IMR-90 (cell line): ENCODE results near the gene IFITM10. TPM values are rescaled to one million over a fixed set of nuclear protein-coding genes. Genes with fewer than 3 reads are reported as not detected.

Experiments used
- ATAC-seq: fragments of 200-7000 bp; cut with Tn5 transposase; 2 replicates; pipeline ENCODE4 v1.9.1; 2020; ENCODE audit warnings: low read depth, mild to moderate bottlenecking, moderate library complexity
- BruUV-seq: library from RNA; stranded (reverse); fragments of 400-500 nt; replicated peaks from 2 replicates; lab custom pipeline; 2021; lab: Mats Ljungman, UMichigan
- CTCF ChIA-PET: fragments of 300-600 bp; formaldehyde crosslinking; extraction: SDS; loops from one replicate; lab custom pipeline; 2021; ENCODE audit warnings: antibody characterized with exemption; lab: Yijun Ruan, JAX
- POLR2A ChIA-PET: fragments of 300-600 bp; sonication (Branson Sonifier 250); formaldehyde crosslinking; loops from one replicate; lab custom pipeline; 2022; ENCODE audit warnings: antibody characterized with exemption; ENCODE audit not compliant: unreplicated experiment; lab: Charles Lee
- DNase-seq: peaks from one replicate; pipeline ENCODE4 v3.0.0; 2013
- H2AFZ ChIP-seq: replicated peaks from 2 replicates; pipeline ENCODE3; 2013; ENCODE audit warnings: low read length, mild to moderate bottlenecking; ENCODE audit not compliant: poor library complexity
- H2AK5ac ChIP-seq: 2 replicates; pipeline ENCODE4 v1.6.1; 2013; ENCODE audit warnings: low read depth, low read length, inconsistent platforms
- H2AK9ac ChIP-seq: replicated peaks from 2 replicates; pipeline ENCODE3; 2013; ENCODE audit warnings: mild to moderate bottlenecking, low read depth, low read length, moderate library complexity; ENCODE audit not compliant: poor library complexity
- H2BK120ac ChIP-seq: 2 replicates; pipeline ENCODE4 v1.6.1; 2013; ENCODE audit warnings: low read depth, low read length, inconsistent platforms
- H2BK15ac ChIP-seq: 3 replicates; pipeline ENCODE4 v1.6.1; 2013; ENCODE audit warnings: low read depth, low read length, inconsistent platforms
- H2BK20ac ChIP-seq: 2 replicates; pipeline ENCODE4 v1.6.1; 2013; ENCODE audit warnings: low read depth, mild to moderate bottlenecking, inconsistent platforms, low read length, moderate library complexity
- H2BK5ac ChIP-seq: 2 replicates; pipeline ENCODE4 v1.6.1; 2013; ENCODE audit warnings: mild to moderate bottlenecking, low read depth, low read length, inconsistent platforms; ENCODE audit not compliant: poor library complexity, severe bottlenecking
- H3K14ac ChIP-seq: replicated peaks from 2 replicates; pipeline ENCODE4 v1.6.1; 2013; ENCODE audit warnings: low read depth, low read length, inconsistent platforms
- H3K18ac ChIP-seq: 2 replicates; pipeline ENCODE4 v1.6.1; 2013; ENCODE audit warnings: low read depth, low read length, control low read depth
- H3K23ac ChIP-seq: 2 replicates; pipeline ENCODE4 v1.6.1; 2013; ENCODE audit warnings: low read depth, low read length, inconsistent platforms
- H3K27ac ChIP-seq: 2 replicates; pipeline ENCODE4 v1.5.1; 2013; ENCODE audit warnings: mild to moderate bottlenecking, control low read depth, low read length; ENCODE audit not compliant: insufficient read depth
- H3K27me3 ChIP-seq: 2 replicates; pipeline ENCODE4 v1.6.1; 2013; ENCODE audit warnings: low read length; ENCODE audit not compliant: control insufficient read depth, insufficient read depth
- H3K36me3 ChIP-seq: 2 replicates; pipeline ENCODE4 v1.6.1; 2013; ENCODE audit warnings: low read length, mixed read lengths; ENCODE audit not compliant: control insufficient read depth, insufficient read depth
- H3K4ac ChIP-seq: 2 replicates; pipeline ENCODE4 v1.6.1; 2013; ENCODE audit warnings: low read depth, low read length, inconsistent platforms
- H3K4me1 ChIP-seq: 2 replicates; pipeline ENCODE4 v1.6.1; 2013; ENCODE audit warnings: low read length, mixed read lengths; ENCODE audit not compliant: control insufficient read depth, insufficient read depth
- H3K4me2 ChIP-seq: 2 replicates; pipeline ENCODE4 v1.6.1; 2013; ENCODE audit warnings: low read depth, mild to moderate bottlenecking, control low read depth, low read length, moderate library complexity
- H3K4me3 ChIP-seq: 2 replicates; pipeline ENCODE4 v1.5.1; 2013; ENCODE audit warnings: low read depth, mild to moderate bottlenecking, control low read depth, low read length, moderate library complexity; ENCODE audit not compliant: insufficient read depth
- H3K56ac ChIP-seq: 2 replicates; pipeline ENCODE4 v1.6.1; 2013; ENCODE audit warnings: low read length, inconsistent platforms; ENCODE audit not compliant: insufficient read depth; ENCODE audit errors: extremely low read depth
- H3K79me1 ChIP-seq, 2 experiments: 2 replicates each; pipeline ENCODE4 v1.6.1; 2013; ENCODE audit warnings: low read length in 2 of 2, inconsistent platforms in 1 of 2, low read depth in 1 of 2
- H3K9ac ChIP-seq: 2 replicates; pipeline ENCODE4 v1.6.1; 2013; ENCODE audit warnings: low read depth, low read length, control low read depth
- H3K9me1 ChIP-seq: 2 replicates; pipeline ENCODE4 v1.6.1; 2013; ENCODE audit warnings: low read length, inconsistent platforms; ENCODE audit not compliant: insufficient read depth
- H3K9me3 ChIP-seq: 2 replicates; pipeline ENCODE4 v1.6.1; 2013; ENCODE audit warnings: low read length; ENCODE audit not compliant: control insufficient read depth, insufficient read depth
- H4K20me1 ChIP-seq: 2 replicates; pipeline ENCODE4 v1.6.1; 2013; ENCODE audit warnings: low read length, inconsistent platforms; ENCODE audit not compliant: insufficient read depth
- H4K5ac ChIP-seq: 2 replicates; pipeline ENCODE4 v1.6.1; 2013; ENCODE audit warnings: mild to moderate bottlenecking, low read depth, low read length, control low read depth
- H4K8ac ChIP-seq, 2 experiments: 2 replicates each; pipeline ENCODE4 v1.6.1; 2013; ENCODE audit warnings: low read depth in 2 of 2, low read length in 2 of 2, control low read depth in 1 of 2, inconsistent platforms in 1 of 2
- H4K91ac ChIP-seq: 2 replicates; pipeline ENCODE4 v1.6.1; 2013; ENCODE audit warnings: low read depth, low read length, inconsistent platforms; ENCODE audit not compliant: insufficient read depth
- BHLHE40 ChIP-seq: fragments of 150-350 bp; IDR thresholded peaks from 2 replicates; pipeline ENCODE4 v1.6.1; 2016; ENCODE audit warnings: mild to moderate bottlenecking, low read depth, low read length
- CEBPB ChIP-seq: IDR thresholded peaks from 2 replicates; pipeline ENCODE4 v1.6.1; 2012; ENCODE audit warnings: low read depth, low read length, improper control_type of control experiment
- CHD1 ChIP-seq: IDR thresholded peaks from 2 replicates; pipeline ENCODE4 v1.6.1; 2012; ENCODE audit warnings: low read depth, low read length, improper control_type of control experiment
- FOS ChIP-seq: fragments of 150-350 bp; IDR thresholded peaks from 2 replicates; pipeline ENCODE4 v1.6.1; 2016; ENCODE audit warnings: low read depth, low read length
- MAFK ChIP-seq: IDR thresholded peaks from 2 replicates; pipeline ENCODE4 v1.6.1; 2012; ENCODE audit warnings: low read depth, low read length, improper control_type of control experiment
- MAZ ChIP-seq: IDR thresholded peaks from 2 replicates; pipeline ENCODE4 v1.6.1; 2012; ENCODE audit warnings: low read depth, mild to moderate bottlenecking, low read length, improper control_type of control experiment, moderate library complexity, borderline replicate concordance
- MXI1 ChIP-seq: IDR thresholded peaks from 2 replicates; pipeline ENCODE4 v1.6.1; 2012; ENCODE audit warnings: low read depth, mild to moderate bottlenecking, low read length, moderate library complexity, borderline replicate concordance
- NFE2L2 ChIP-seq: fragments of 150-350 bp; IDR thresholded peaks from 2 replicates; pipeline ENCODE4 v1.6.1; 2016; ENCODE audit warnings: low read depth, mild to moderate bottlenecking, low read length
- POLR2A ChIP-seq: IDR thresholded peaks from 2 replicates; pipeline ENCODE4 v1.6.1; 2012; ENCODE audit warnings: mild to moderate bottlenecking, low read depth, low read length
- RAD21 ChIP-seq: IDR thresholded peaks from 2 replicates; pipeline ENCODE4 v1.6.1; 2012; ENCODE audit warnings: low read length, improper control_type of control experiment
- RCOR1 ChIP-seq: IDR thresholded peaks from 2 replicates; pipeline ENCODE4 v1.6.1; 2012; ENCODE audit warnings: mild to moderate bottlenecking, low read length, improper control_type of control experiment; ENCODE audit not compliant: insufficient replicate concordance
- RFX5 ChIP-seq: IDR thresholded peaks from 2 replicates; pipeline ENCODE4 v1.8.0; 2012; ENCODE audit warnings: low read depth, mild to moderate bottlenecking, low read length, moderate library complexity
- SMC3 ChIP-seq: fragments of 150-350 bp; IDR thresholded peaks from 2 replicates; pipeline ENCODE4 v1.6.1; 2016; ENCODE audit warnings: low read depth, mild to moderate bottlenecking, antibody characterized with exemption, low read length, moderate library complexity
- WGBS, 2 experiments: methylation state at CpG; one replicate each; pipeline versions ENCODE4 v1.1.5 to v1.1.7; 2013; ENCODE audit warnings: missing lambda C conversion rate in 2 of 2; ENCODE audit not compliant: insufficient read length in 1 of 2; ENCODE audit errors: extremely low coverage in 2 of 2; 5-methylcytosine and 5-hydroxymethylcytosine counted together
- dilution Hi-C: fragments of 300-500 bp; cut with HindIII; formaldehyde crosslinking; loops from one replicate; pipeline ENCODE4 v1.14.3; 2018; ENCODE audit warnings: low sequenced_read_pairs; ENCODE audit not compliant: unreplicated experiment
- in situ Hi-C: fragments of 300-500 bp; cut with MboI; formaldehyde crosslinking; loops from 3 replicates; pipeline ENCODE4 v1.14.3; 2019; ENCODE audit warnings: low sequenced_read_pairs, inconsistent platforms, mixed read lengths
- intact Hi-C: fragments of 100-400 bp; cut with micrococcal nuclease; formaldehyde crosslinking; loops from 2 replicates; pipeline ENCODE4 v1.10.0; 2022
- polyA plus RNA-seq, 3 experiments: library from polyadenylated mRNA; depleted of rRNA; stranded (reverse); fragments of >200 nt; gene quantifications; 2 replicates each; pipeline ENCODE4 v1.2.3, GENCODE V29; 2012; ENCODE audit warnings: low replicate concordance in 1 of 3
- total RNA-seq: library from RNA; depleted of rRNA; stranded (reverse); fragments of >200 nt; gene quantifications from 2 replicates; pipeline ENCODE4 v1.2.3, GENCODE V29; 2012
- TF ChIP-seq, protein P1 (sequence below): fragments of 150-350 bp; IDR thresholded peaks from 2 replicates; pipeline ENCODE4 v1.6.1; 2016; ENCODE audit warnings: low read depth, mild to moderate bottlenecking, low read length, moderate library complexity, borderline replicate concordance
- TF ChIP-seq, protein P2 (sequence below): conservative IDR thresholded peaks from 2 replicates; pipeline ENCODE4 v1.5.1; 2012; ENCODE audit warnings: mild to moderate bottlenecking, low read depth, low read length, improper control_type of control experiment
- TF ChIP-seq, protein P3 (sequence below): fragments of 150-350 bp; IDR thresholded peaks from 2 replicates; pipeline ENCODE4 v1.6.1; 2017; ENCODE audit warnings: mild to moderate bottlenecking, antibody characterized with exemption, low read length, low read depth

Gene IFITM10
- total and polyA plus RNA-seq, 2 of the 4 experiments (the other 2 are of a cell fraction), result 0.15 to 0.18 TPM

DNA sequence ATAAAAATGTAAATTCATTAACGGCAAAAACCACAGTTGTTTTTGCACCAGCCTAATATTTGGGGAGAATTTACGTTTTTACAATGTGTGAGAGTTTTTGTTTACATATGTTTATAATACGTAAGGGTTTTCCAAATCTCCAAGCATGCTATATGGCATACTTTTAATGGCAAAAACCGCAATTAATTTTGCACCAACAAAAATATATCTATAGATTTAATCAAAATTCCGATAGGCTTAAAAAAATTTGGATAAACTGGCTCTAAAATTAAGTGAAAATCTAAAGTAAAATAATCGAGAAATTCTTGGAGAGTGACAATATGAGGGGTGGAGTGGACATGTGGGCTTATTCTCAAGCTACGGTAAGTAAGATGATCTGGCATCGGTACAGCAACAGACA, 30.6 kb downstream of the IFITM10 start:
- peaks cover 24% of the 10 kb centered on the region for H3K27me3 ChIP-seq
- BruUV-seq, result no TSS peak
- DNase-seq, result no peak
- no peak overlapping the region for H2AK9ac ChIP-seq
- H2AK5ac ChIP-seq, result no peak overlapping the region
- ChIA-PET POLR2A (no interaction called here), CTCF (no interaction called here)
- intact Hi-C loops (loop anchor here (5.0 kb wide), 1 partner anchor 73 kb away; no protein-coding TSS in a partner anchor), in situ Hi-C loops (no loop called here), dilution Hi-C loops (no loop called here)
- no peak overlapping the region for H2BK15ac ChIP-seq
- no peak overlapping the region for H4K8ac ChIP-seq
- TF ChIP-seq NFE2L2, result no peak
- no peak for TF ChIP-seq BHLHE40
- TF ChIP-seq, protein P1, sequence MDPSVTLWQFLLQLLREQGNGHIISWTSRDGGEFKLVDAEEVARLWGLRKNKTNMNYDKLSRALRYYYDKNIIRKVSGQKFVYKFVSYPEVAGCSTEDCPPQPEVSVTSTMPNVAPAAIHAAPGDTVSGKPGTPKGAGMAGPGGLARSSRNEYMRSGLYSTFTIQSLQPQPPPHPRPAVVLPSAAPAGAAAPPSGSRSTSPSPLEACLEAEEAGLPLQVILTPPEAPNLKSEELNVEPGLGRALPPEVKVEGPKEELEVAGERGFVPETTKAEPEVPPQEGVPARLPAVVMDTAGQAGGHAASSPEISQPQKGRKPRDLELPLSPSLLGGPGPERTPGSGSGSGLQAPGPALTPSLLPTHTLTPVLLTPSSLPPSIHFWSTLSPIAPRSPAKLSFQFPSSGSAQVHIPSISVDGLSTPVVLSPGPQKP, result no peak
- no peak for TF ChIP-seq POLR2A
- no peak for TF ChIP-seq MAZ
- no peak for TF ChIP-seq CEBPB
- no peak for TF ChIP-seq FOS
- TF ChIP-seq MAFK, result no peak
- TF ChIP-seq SMC3, result no peak
- TF ChIP-seq RCOR1, result no peak
- TF ChIP-seq RAD21, result no peak
- no peak for TF ChIP-seq MXI1
- TF ChIP-seq CHD1, result no peak
- TF ChIP-seq, protein P2, sequence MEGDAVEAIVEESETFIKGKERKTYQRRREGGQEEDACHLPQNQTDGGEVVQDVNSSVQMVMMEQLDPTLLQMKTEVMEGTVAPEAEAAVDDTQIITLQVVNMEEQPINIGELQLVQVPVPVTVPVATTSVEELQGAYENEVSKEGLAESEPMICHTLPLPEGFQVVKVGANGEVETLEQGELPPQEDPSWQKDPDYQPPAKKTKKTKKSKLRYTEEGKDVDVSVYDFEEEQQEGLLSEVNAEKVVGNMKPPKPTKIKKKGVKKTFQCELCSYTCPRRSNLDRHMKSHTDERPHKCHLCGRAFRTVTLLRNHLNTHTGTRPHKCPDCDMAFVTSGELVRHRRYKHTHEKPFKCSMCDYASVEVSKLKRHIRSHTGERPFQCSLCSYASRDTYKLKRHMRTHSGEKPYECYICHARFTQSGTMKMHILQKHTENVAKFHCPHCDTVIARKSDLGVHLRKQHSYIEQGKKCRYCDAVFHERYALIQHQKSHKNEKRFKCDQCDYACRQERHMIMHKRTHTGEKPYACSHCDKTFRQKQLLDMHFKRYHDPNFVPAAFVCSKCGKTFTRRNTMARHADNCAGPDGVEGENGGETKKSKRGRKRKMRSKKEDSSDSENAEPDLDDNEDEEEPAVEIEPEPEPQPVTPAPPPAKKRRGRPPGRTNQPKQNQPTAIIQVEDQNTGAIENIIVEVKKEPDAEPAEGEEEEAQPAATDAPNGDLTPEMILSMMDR, result no peak
- TF ChIP-seq, protein P3, sequence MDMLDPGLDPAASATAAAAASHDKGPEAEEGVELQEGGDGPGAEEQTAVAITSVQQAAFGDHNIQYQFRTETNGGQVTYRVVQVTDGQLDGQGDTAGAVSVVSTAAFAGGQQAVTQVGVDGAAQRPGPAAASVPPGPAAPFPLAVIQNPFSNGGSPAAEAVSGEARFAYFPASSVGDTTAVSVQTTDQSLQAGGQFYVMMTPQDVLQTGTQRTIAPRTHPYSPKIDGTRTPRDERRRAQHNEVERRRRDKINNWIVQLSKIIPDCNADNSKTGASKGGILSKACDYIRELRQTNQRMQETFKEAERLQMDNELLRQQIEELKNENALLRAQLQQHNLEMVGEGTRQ, result no peak
- no peak for TF ChIP-seq RFX5
- H3K9me1 ChIP-seq, result no peaks in the 10 kb centered on the region
- no peaks in the 10 kb centered on the region for H3K79me1 ChIP-seq
- H3K14ac ChIP-seq, result no peak overlapping the region
- H2BK5ac ChIP-seq, result no peak overlapping the region
- no peak overlapping the region for H3K18ac ChIP-seq
- H3K4me3 ChIP-seq, result no peak overlapping the region
- H4K91ac ChIP-seq, result no peak overlapping the region
- H3K9ac ChIP-seq, result no peak overlapping the region
- H3K9me3 ChIP-seq, result no peaks in the 10 kb centered on the region
- no peak overlapping the region for H3K4me2 ChIP-seq
- H3K27ac ChIP-seq, result no peak overlapping the region
- H3K36me3 ChIP-seq, result no peaks in the 10 kb centered on the region
- H4K5ac ChIP-seq, result no peak overlapping the region
- H3K23ac ChIP-seq, result no peak overlapping the region
- H2BK120ac ChIP-seq, result no peak overlapping the region
- H3K4ac ChIP-seq, result no peak overlapping the region
- H4K20me1 ChIP-seq, result no peaks in the 10 kb centered on the region
- WGBS, 2 experiments, result 31% methylated on average over 2 of the region's 8 CpGs; no CpG with 5 or more reads in 1 of the 2 experiments
- H3K4me1 ChIP-seq, result no peaks in the 10 kb centered on the region
- H2AFZ ChIP-seq, result no peak overlapping the region
- no peak overlapping the region for H2BK20ac ChIP-seq
- ATAC-seq, result no peak
- H3K56ac ChIP-seq, result no peak overlapping the region
